ENCODE measurements around the gene HTRA3.

HTRA3 gene

DNA sequence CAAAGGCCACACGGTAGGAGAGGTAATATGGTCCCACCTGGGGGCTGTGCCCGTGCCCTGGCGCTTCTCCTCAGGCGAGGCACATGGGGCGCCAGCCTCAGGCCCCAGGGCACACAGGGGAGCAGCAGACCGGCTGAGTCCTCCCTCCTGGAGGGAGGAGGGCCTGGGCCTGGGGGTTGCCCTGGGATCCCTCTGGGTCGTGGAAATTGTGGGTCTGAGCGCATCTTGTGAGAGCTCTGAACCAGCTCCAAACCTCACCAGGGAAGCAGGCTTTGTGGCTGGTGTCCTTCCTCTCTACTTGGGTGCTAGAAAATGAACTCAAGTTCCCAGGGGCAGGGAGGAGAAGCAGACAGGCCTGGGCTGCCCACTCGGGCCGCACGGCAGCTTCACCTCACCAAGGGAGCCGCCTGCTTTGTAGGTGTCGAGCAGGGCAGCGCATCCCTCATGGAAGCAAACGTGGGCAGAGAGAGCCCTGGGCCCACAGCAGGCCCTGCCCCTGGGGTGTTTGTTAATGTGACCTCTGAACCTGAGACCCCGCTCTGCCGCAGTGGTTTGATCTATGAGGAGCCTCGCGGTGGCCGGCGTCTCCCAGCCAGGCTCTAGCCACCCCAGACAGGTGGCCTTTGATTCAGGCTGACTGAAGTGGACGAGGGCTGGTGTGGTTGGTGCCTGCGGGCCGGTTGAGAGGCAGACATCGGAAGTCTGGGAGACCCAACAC lies 10.8 kb downstream of the HTRA3 start:
- DNase-seq (ENCODE audit: low spot score) = no peak

DNA sequence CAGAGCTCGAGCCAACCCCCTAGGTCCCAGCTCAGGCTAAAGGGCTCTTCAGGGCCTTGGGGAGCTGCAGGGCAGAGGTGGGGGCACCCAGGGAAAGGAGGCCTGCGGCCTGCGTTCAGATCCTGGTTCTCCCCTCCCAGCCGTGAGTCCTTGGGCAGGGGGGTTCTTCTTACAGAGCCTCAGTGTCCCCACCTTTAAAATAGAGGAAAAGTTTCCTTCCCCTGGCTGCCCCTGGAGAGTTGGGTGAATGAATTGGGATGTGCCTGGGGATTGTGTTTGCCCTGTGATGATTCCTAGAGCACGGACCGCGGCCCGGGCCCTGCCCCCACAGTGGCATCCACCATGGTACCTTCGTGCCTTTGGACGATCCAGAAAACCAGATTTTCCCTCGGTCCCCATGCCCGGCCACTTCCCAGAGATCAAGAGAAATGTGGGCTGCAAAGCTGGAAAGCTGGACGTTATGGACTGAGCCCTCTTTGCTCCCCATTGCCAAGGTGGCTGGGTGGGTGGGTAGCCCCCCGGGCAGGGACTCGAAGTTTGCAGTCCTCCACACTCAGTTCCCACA lies 11.4 kb downstream of the HTRA3 start:
- DNase-seq (ENCODE audit: low spot score) = no peak

DNA sequence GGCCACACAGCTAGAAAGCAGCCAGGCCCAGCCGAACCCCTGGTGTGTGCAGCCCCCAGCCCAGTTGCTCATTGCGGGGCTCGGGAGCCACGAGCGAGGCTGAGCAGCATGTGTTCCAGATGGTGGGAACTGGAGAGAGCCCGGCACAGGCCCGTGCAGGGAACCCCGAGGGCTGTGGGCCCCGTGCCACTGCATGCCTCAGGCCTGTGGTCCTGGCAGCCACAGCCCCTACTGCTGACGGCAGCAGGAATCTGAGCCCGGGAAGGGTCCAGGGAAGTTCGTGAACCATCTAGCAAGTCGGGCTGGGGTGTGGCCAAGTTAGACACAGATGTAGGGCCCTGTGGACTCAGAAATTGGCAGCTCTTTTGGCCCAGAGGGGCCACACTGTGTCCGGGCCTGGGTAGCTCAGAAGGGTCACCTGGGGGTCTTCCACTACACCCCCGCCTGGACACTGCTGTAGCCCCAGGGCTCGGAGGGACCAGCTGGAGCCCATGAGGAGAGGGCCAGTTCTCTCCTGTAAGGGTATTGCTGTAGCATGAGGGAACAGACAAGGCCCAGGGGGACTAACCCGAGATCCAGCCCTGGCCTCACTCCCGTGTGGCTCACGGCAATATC lies 12.1 kb downstream of the HTRA3 start:
- DNase-seq (ENCODE audit: low spot score) = peak; percentile 86

DNA sequence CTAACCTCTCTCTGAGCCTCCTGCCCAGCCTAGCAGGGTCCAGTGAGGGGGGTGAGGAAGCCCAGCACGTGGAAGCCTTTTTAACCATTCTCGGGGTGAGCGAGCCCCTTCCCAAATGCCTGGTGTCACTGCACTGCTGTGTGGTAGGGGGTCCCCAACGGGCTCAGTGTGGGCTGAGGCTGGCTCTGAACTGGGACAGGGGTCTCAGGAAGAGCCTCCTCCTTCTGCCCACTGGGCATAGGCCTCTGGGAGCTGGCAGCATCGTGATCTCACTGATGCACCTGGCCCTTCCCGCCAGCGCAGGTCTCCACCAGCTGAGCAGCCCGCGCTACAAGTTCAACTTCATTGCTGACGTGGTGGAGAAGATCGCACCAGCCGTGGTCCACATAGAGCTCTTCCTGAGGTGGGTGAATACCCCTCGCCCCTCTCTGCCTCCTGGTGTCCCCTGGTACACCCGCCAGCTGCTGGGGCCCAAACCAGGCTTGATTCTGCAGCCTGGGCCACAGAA lies 12.6 kb downstream of the HTRA3 start:
- no peak for DNase-seq (ENCODE audit: low spot score)

DNA sequence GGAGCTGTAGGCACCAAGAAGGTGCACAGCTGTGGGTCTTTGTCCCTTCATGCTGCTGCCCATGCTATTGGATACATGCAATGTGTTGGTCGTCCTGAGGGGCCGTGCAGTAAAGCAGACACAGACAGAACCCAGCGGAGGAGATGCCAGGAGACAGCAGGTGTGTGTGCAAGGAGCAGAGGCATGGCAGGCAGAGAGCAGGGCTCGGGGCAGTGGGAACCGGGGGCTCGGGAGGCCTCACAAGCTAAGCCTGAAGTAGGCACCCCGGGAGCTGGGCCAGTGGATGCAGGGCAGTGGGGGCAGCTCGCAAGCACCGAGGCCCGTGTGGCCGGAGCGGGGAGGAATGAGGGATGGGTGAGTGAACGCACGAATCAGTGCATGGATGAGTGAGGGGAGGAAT lies 13.2 kb downstream of the HTRA3 start:
- no peak for DNase-seq (ENCODE audit: low spot score)

DNA sequence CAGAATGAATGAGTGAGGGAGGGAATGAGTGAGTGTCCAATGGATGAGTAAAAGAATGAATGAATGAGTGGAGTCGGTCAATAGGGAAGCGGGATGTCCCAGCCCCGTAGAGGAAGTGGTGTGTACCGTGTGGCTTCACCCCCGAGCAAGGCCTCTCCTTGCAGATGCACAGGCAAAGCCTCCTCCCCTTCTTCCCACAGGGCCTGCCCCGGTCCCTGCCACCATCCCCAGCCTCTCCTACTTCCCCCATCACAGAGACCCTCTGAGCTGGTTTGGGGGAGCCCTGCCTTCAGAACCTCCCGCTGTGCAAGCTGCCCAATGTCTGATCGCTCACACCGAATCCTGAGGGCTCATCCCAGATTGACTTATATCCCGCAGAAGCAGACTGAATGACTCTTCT lies 13.6 kb downstream of the HTRA3 start:
- no peak for DNase-seq (ENCODE audit: low spot score)

DNA sequence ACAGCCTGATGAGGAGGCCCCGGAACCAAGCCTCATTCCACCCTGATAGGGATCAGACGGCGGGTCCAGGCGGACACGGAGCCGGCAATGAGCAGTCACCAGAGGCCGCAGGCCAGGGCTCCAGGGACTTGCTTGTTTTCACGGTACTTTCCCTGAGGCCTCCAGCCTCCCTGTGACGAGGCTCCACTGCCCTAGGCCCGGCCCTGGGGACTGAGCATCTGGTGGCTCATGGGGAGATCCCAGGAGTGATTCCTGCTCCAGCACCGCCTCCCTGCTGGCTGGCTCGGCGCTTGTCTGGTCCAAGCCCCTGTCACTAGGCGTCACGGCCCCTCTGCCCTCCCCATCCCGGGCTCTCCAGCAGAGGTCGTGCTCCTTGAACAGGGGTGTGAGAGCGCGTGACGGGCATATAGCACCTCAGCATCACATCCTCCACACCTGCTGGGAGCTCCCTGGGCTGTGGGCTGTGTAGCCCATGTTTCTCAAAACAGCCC lies 14.1 kb downstream of the HTRA3 start:
- DNase-seq (ENCODE audit: low spot score) = no peak

DNA sequence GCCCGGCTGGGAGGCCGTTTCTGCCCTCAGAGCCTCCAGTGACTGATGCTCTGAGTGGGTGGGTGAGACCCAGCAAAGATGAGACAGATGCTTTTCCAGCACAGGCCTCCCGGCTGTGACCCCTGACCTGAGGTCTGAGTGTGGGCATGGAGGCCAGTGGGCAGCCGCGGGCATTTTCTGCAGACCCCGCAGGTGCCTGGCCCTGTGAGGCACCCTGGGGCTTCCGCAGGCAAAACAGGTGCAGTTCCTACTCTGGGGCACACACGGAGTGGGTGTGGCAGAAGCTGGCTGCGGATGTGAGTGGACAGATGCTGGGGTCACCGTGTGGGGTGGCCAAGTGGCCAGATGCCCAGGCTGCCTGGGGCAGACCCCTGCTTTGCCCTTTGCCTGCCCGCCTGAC lies 14.8 kb downstream of the HTRA3 start:
- DNase-seq (ENCODE audit: low spot score) = no peak

DNA sequence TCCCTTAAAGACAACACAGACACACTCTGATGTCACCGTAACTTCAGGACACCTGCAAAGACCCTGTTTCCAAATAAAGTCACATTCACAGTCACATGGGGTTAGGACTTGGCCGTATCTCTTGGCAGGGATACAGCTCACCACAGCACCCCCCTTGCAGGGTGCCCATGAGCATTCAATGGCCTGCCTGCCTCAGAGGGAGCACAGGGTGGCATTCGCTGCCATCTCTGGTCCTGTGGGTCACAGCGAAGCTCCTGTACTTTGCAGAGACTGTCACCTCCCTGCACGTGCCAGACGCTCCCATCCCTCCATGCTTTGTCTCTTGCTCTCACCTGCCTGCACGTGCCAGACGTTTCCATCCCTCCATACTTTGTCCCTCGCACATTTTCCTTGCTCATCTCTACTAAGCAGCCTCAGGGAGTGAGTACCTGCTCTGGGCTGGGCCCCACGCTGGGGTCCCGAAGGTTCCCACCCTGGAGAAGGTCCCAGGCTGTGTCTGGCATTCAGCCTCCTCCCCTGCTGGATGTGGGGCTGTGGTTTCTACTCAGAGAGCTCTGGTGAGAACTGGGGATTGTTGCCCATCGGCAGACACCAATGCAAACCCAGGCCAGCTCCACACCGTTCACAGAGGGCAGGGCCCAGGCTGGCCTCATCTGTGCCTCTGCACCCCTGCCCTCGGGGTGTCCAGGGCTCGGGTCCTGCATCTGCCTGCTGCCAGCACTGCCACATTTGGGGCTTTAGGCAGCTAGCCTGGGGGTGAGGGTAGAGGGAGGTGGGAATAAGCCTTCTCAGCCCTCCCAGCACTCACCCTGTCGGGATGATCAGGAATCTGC lies 15.8 kb downstream of the HTRA3 start:
- no peak for DNase-seq (ENCODE audit: low spot score)

DNA sequence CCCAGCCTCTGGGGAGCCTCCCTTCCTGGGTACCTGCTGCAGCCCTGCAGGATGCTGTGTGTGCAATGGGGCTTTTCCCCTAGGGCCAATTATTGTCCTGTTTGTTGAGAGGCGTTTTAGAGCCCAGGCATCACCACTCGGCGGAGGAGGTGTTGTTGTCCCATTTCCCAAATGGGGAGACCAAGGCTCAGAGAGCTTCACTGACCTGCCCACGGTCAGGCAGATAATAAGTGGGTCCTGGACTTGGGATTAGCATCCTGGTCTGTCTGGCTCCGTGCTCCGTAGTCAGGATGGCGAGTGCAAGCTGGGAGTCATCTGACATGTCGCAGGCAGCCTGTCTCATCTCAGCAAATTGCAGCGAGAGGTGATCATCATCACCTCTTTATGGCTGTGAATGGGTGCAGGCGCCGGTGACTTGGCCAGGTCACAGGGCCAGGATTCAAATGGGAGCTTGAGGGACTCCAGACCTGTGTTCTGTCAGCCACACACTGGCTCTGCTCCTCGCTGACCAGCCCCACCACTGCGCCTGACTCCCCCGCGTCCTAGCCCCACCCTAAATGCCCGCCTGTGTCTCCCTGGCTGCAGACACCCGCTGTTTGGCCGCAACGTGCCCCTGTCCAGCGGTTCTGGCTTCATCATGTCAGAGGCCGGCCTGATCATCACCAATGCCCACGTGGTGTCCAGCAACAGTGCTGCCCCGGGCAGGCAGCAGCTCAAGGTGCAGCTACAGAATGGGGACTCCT lies 16.6 kb downstream of the HTRA3 start:
- DNase-seq (ENCODE audit: low spot score) = no peak

DNA sequence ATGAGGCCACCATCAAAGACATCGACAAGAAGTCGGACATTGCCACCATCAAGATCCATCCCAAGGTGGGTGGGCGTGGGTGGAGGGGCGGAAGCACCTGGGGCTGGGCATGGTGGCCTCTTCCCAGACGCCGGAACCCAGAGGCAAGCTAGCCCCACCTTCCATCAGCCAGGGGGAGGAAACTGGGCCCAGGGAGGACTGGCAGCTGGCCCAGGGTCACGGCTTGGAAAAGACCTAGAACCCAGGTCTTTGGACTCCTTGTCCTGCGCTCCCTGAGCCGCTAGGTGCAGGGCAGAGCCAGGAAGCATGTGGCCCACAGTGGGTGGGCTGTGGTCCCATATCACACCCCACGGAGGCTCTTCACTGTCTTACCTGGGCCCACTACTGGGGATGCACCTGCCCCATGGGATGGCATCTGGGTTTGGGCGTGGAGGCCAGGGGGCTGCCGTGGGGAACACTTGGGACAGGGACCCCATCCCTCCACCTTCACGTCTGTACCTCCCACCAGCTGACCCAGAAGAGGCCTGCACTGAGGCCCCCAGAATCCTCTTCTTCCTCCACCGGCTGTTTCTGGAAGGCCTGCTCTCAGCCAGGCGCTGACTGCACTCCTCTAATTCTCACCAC lies 17.3 kb downstream of the HTRA3 start:
- DNase-seq (ENCODE audit: low spot score) = no peak

DNA sequence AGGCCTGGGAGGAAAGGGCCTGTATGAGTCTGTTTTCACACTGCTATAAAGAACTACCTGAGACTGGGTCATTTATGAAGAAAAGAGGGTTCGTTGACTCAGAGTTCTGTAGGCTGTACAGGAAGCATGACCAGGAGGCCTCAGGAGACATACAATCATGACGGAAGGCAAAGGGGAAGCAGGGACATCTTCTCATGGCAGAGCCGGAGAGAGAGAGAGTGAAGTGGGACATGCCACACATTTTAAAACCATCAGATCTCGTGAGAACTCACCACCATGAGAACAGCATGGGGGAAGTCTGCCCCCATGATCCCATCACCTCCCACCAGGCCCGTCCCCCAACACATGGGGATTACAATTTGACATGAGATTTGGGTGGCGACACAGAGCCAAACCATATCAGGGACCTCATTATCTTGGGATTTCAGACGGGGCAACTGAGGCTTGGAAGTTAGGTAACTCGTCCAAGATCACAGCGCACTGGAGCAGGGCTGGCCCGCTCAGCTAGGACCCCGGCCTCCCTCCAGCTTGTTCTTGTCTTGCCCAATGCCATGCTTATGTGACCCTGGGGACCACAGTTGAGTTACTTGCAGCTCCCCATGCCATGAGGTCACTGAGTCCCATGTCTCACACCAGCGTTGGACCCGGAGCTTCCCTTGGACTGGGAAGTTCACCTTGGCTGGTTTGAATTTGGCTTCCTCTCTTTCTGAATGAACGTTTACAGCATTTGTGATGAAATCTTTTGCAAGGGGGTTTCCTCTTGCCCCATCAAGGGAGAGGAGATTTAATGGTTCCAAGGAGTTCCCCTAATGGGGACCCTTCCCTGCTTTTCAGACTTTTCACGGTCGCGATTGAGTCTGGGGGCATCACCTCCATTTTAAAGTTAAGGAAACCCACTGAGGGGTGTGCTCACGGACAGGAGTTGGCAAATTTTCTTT lies 18.1 kb downstream of the HTRA3 start:
- no peak for DNase-seq (ENCODE audit: low spot score)

DNA sequence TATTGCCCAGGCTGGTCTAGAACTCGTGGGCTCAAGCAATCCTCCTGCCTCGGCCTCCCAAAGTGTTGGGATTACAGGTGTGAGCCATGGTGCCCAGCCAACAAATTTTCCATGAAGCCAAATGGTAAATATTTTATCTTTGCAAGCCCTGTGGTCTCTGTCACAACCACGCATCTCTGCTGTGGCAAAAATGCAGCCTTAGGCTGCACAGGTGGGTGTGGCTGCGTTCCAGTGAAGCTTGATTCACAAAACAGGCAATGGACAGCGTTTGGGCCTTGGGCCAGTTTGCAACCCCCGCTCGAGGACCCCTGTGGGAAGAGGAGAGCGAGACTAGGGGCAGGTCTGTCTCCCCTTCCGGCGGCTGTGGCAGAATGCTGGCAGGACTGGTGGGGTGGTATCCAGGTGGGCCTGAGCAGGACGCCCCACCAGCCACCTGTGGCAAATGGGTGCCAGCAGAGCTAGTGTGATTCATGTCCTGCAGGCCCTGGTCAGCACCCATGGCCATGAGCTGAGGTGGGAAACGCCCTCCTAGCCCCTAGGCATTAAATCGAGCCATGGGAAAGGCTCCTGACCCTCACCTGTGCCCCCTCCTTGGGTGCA lies 19.7 kb downstream of the HTRA3 start:
- no peak for DNase-seq (ENCODE audit: low spot score)

DNA sequence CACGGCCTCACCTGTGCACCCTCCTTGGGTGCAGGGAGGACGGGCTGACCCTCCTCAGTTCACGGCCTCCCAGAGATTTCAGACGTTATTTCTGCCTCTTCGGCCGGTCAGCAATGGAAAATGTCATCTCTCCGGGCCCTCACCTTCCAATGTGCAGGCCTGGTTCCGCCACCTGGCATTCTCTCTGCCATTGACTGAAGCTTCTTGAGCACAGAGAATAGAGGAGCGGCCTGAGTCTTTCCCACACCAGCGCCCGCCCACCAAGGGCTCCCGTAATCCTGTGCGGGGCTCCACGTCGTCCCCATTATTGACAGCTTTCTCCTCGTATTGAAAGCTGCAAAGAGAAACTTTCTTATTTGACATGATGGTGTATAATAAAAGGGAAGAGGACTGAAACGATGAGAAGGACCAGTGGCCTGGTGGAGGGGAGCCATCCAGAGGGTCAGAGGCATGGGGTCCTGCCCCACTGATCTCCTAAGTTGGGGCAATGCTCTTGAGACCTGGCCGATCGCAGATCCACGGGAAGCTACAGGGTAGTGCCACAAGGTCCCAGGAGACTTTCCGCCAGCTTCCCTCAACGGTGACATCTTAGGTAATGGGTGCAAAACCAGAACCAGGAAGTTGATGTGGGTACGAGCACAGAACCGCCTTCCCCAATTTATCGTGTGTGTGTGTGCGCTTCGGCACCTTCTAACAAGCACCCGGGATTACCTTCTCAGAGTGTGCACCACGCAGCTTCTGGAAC lies 20.6 kb downstream of the HTRA3 start:
- DNase-seq (ENCODE audit: low spot score) = no peak

DNA sequence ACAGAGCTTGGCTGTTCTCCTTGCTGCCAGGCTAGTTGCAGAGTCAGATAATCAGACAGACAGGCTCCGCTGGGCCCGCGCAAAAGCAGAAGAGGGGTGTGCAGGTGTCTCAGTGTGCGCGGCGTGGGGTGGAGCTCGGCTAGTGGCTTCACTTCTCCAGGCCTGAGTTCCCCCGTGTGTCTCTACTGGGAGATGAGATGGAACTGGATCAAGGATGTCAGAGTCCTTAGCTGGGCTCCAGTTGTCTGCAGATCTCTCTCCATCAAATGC lies 21.1 kb downstream of the HTRA3 start:
- no peak for DNase-seq (ENCODE audit: low spot score)

DNA sequence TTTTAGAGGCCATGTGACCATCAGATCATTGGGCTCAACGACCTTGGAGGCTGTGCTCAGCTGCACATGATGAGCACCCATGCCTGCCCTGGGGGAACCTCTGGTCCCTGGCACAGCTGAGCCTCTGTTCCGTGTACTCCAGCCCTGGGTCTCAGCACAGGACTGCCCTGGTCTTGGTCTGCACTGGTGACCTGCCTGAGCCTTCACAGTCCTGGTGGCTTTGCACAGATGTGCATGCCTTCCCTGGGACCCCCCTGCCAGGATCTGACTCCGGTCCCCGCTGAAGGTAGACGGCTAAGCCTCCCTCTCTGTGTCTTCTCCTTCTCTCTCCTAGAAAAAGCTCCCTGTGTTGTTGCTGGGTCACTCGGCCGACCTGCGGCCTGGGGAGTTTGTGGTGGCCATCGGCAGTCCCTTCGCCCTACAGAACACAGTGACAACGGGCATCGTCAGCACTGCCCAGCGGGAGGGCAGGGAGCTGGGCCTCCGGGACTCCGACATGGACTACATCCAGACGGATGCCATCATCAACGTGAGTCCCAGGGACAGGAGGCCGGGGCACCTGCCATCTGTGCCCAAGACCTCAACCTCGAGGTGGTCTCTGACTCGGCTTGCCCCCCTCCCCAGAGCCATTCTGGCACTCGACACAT lies 21.6 kb downstream of the HTRA3 start:
- no peak for DNase-seq (ENCODE audit: low spot score)

DNA sequence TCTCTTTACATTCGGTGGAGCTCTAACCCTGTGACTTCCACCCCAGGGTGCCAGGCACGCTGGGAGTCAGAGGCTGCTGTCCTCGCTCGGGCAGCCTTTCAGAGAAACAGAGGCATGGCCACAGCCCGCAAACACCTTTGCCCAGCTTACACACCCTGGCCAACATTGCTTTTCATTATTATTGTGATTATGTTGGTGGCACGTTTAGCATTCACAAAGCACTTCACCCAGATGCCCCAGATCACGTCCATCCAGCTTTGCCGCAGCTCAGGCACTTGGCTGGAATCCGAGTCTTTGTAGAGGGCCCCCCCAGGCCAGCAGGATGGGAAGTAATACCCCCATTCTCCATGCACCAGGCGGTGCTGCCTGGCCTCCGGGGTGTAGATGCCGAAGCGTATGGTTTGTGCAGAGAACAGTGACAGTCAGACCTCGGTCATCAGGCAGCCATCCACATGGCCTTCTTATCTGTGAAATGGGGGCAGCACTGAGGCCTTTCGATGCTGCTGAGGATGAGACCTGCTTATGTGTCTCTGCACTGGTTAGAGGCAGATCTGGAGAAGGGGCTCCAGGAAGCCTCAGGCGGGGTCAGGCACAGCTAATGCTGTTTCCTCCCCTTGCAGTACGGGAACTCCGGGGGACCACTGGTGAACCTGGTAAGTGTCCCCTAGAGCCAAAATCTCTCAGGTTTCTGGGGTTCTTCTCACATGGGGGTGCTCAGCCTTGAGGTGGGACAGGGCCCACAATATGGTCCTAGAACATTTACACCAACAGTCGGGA lies 22.3 kb downstream of the HTRA3 start:
- DNase-seq (ENCODE audit: low spot score) = no peak

All from AG08395 (cell line).